Measurements from ENCODE around the gene BCL2L1.
A peak's percentile ranks its signal among the peaks of the same experiment; 100 is the strongest.

The BCL2L1 gene

GRCh38 chr20:31717478-31718201 is 5.0 kb downstream of the BCL2L1 start:
- Histone ChIP-seq H3K36me3 (peaks cover 90% of the 10 kb centered on the region), H3K27me3 (ENCODE audit: insufficient read depth, low read depth, severe bottlenecking) (no peaks in the 10 kb centered on the region), H3K9me3 (ENCODE audit: severe bottlenecking) (no peaks in the 10 kb centered on the region), H3K4me3 (ENCODE audit: low read depth, low read length) (peak overlapping the region; percentile 23), H3K27ac (peak overlapping the region; percentile 50)
- DNase-seq: no peak
- TF ChIP-seq, protein P1, sequence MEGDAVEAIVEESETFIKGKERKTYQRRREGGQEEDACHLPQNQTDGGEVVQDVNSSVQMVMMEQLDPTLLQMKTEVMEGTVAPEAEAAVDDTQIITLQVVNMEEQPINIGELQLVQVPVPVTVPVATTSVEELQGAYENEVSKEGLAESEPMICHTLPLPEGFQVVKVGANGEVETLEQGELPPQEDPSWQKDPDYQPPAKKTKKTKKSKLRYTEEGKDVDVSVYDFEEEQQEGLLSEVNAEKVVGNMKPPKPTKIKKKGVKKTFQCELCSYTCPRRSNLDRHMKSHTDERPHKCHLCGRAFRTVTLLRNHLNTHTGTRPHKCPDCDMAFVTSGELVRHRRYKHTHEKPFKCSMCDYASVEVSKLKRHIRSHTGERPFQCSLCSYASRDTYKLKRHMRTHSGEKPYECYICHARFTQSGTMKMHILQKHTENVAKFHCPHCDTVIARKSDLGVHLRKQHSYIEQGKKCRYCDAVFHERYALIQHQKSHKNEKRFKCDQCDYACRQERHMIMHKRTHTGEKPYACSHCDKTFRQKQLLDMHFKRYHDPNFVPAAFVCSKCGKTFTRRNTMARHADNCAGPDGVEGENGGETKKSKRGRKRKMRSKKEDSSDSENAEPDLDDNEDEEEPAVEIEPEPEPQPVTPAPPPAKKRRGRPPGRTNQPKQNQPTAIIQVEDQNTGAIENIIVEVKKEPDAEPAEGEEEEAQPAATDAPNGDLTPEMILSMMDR (IDR thresholded peaks at IDR 0.05; ENCODE audit: low read depth, low read length): no peak

GRCh38 chr20:31716818-31717477 is 5.7 kb downstream of the BCL2L1 start:
- Histone ChIP-seq H3K27ac (peak overlapping the region; percentile 50), H3K27me3 (ENCODE audit: insufficient read depth, low read depth, severe bottlenecking) (no peaks in the 10 kb centered on the region), H3K9me3 (ENCODE audit: severe bottlenecking) (no peaks in the 10 kb centered on the region), H3K4me3 (ENCODE audit: low read depth, low read length) (peak overlapping the region; percentile 23), H3K36me3 (peaks cover 95% of the 10 kb centered on the region)
- TF ChIP-seq, protein P1 (IDR thresholded peaks at IDR 0.05; ENCODE audit: low read depth, low read length): no peak
- peak; percentile 42 for DNase-seq

DNA sequence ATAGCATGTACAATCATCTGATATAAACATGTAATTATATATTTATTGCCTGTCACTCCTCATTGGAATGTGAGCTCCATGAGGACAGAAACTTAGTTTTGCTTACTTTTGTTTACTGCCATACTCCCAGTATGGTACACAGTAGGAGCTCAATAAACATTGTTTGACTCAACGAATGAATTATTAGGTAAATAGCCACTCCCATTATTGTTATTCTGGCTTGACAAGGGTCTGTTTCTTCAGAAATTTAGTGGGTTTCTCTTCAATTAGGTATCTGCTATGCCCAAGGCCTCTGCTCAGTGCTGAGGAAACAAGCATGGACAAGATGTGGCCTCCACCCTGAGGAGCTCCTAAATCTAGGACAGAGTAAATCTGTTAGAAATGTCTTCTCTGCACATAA is 6.3 kb downstream of the BCL2L1 start:
- peaks cover 95% of the 10 kb centered on the region for H3K36me3 ChIP-seq
- no peaks in the 10 kb centered on the region for H3K9me3 ChIP-seq (ENCODE audit: severe bottlenecking)
- no peak for DNase-seq
- TF ChIP-seq, protein P1 (IDR thresholded peaks at IDR 0.05; ENCODE audit: low read depth, low read length): no peak
- H3K4me3 ChIP-seq (ENCODE audit: low read depth, low read length): no peak overlapping the region
- peak overlapping the region; percentile 50; the same call in 1 of the 2 replicates for H3K27ac ChIP-seq
- no peaks in the 10 kb centered on the region for H3K27me3 ChIP-seq (ENCODE audit: insufficient read depth, low read depth, severe bottlenecking)

GRCh38 chr20:31715766-31716165 is 6.9 kb downstream of the BCL2L1 start:
- TF ChIP-seq, protein P1 (IDR thresholded peaks at IDR 0.05; ENCODE audit: low read depth, low read length): no peak
- no peak overlapping the region for H3K4me3 ChIP-seq (ENCODE audit: low read depth, low read length)
- peaks cover 95% of the 10 kb centered on the region for H3K36me3 ChIP-seq
- H3K27me3 ChIP-seq (ENCODE audit: insufficient read depth, low read depth, severe bottlenecking): no peaks in the 10 kb centered on the region
- no peaks in the 10 kb centered on the region for H3K9me3 ChIP-seq (ENCODE audit: severe bottlenecking)
- DNase-seq: no peak
- H3K27ac ChIP-seq: no peak overlapping the region

DNA sequence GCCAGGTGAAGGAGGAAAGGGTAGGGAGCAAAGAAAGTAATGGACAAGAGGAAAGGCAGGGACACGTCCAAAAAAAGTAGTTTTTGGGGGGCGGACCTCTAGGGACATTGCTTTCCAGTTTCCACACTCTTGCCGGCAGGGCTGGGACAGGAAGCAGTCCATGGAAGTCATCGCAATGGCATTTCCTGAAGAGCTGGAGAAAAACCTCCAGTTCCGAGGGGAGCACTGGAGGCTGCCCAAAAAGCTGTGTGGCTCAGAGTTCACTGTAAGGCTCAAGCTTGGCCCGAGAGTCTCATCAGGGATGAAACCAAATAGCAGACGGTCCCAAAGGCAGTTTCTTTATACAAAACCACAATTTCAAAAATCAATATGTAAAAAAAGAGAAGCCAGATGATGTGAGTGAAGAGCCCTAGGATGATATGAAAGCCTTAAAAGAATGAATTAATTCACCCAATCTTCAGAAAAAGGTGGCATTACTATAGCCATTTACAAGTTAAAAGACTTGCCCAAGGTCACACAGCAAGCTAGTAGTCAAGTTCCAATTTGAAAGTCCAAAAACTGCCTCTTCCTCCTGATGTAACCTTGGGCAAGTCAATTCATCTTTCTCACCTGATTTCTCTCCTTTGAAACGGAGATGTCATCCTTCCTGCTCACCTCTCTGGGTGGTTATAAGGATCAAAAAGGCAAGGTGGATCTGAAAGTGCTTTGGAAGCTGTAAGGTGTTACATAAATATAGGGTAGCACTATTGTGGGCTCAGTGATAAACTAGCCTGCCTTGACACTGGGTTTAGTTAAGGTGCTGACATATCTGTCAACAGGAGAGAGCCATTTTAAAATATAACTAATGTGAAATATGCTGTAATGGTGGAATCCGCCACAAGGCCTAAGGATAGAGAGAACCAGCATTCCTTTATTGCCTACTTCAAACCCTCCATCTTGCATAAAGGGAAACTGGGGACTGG is 9.1 kb downstream of the BCL2L1 start:
- TF ChIP-seq, protein P1 (IDR thresholded peaks at IDR 0.05; ENCODE audit: low read depth, low read length): no peak
- Histone ChIP-seq H3K36me3 (peaks cover 92% of the 10 kb centered on the region), H3K4me3 (ENCODE audit: low read depth, low read length) (no peak overlapping the region), H3K9me3 (ENCODE audit: severe bottlenecking) (no peaks in the 10 kb centered on the region), H3K27me3 (ENCODE audit: insufficient read depth, low read depth, severe bottlenecking) (no peaks in the 10 kb centered on the region), H3K27ac (no peak overlapping the region)
- DNase-seq: no peak

All from WERI-Rb-1 (cell line).